HCT116 (cell line): ENCODE results near the gene KXD1. TPM values are rescaled to one million over a fixed set of nuclear protein-coding genes. Genes with fewer than 3 reads are reported as not detected.

Experiments used
- ATAC-seq: fragments of 200-7000 bp; cut with Tn5 transposase; 2 replicates; pipeline ENCODE4 v1.9.1; 2020; ENCODE audit warnings: mild to moderate bottlenecking, moderate library complexity
- BruUV-seq: library from RNA; stranded (reverse); fragments of 400-500 nt; replicated peaks from 2 replicates; lab custom pipeline; 2021; lab: Mats Ljungman, UMichigan
- CTCF ChIA-PET: fragments of 300-600 bp; sonication (Branson Sonifier 250); formaldehyde crosslinking; loops from one replicate; lab custom pipeline; 2021; ENCODE audit warnings: antibody characterized with exemption; lab: Charles Lee
- POLR2A ChIA-PET: fragments of 300-600, 350-600 bp; sonication (Branson Sonifier 250); formaldehyde crosslinking; loops from one replicate; lab custom pipeline; 2021; ENCODE audit warnings: antibody characterized with exemption; lab: Charles Lee
- RAD21 ChIA-PET, 2 experiments: fragments of 300-600 bp; sonication (Branson Sonifier 250); formaldehyde crosslinking; loops; one replicate each; lab custom pipeline; 2023; ENCODE audit warnings: low total read pairs in 2 of 2; ENCODE audit not compliant: uncharacterized antibody in 2 of 2, unreplicated experiment in 2 of 2, low non-redundant PET in 1 of 2; lab: Charles Lee
- DNase-seq: peaks from one replicate; pipeline ENCODE4 v3.0.0-alpha.2; 2010; ENCODE audit warnings: low read depth, low spot score
- H2AFZ ChIP-seq: fragments of 200-600 bp; shearing (Covaris generic), sonication (generic); 2 replicates; pipeline ENCODE4 v1.6.1; 2017; ENCODE audit warnings: low read depth, mixed run types, mixed read lengths, antibody characterized with exemption, low read length; ENCODE audit not compliant: poor library complexity, severe bottlenecking
- H3K27ac ChIP-seq: 2 replicates; pipeline ENCODE4 v1.5.1; 2012; ENCODE audit warnings: low read depth, low read length
- H3K27me3 ChIP-seq: fragments of 200-600 bp; sonication (generic); 2 replicates; pipeline ENCODE4 v1.6.1; 2016; ENCODE audit warnings: mixed run types, low read length, mixed read lengths; ENCODE audit not compliant: insufficient read depth
- H3K36me3 ChIP-seq, 2 experiments: fragments of 200-500 bp in 1 of 2; fragments of 200-600 bp in 1 of 2; sonication (Bioruptor generic) in 1 of 2; sonication (generic) in 1 of 2; 2 replicates each; pipeline versions ENCODE4 v1.5.1 to v1.6.1; 2014 to 2016; ENCODE audit warnings: low read length in 2 of 2, inconsistent platforms in 1 of 2, mixed read lengths in 1 of 2, mixed run types in 1 of 2; ENCODE audit not compliant: insufficient read depth in 2 of 2, control insufficient read depth in 1 of 2
- H3K4me1 ChIP-seq, 2 experiments: fragments of 200-600 bp in 1 of 2; sonication (generic) in 1 of 2; 2 replicates each; pipeline versions ENCODE4 v1.5.1 to v1.6.1; 2012 to 2017; ENCODE audit warnings: low read length in 2 of 2, inconsistent platforms in 1 of 2, mild to moderate bottlenecking in 1 of 2, mixed read lengths in 1 of 2, mixed run types in 1 of 2, moderate library complexity in 1 of 2; ENCODE audit not compliant: insufficient read depth in 2 of 2, control insufficient read depth in 1 of 2
- H3K4me2 ChIP-seq: fragments of 200-600 bp; sonication (generic); 2 replicates; pipeline ENCODE4 v1.6.1; 2017; ENCODE audit warnings: mixed run types, low read length, mixed read lengths
- H3K4me3 ChIP-seq, 2 experiments: fragments of 200-600 bp in 1 of 2; sonication (generic) in 1 of 2; replicated peaks in 1 of 2; 2 replicates each; pipeline ENCODE4 v1.5.1; 2011 to 2016; ENCODE audit warnings: low read length in 2 of 2, control low read depth in 1 of 2, low read depth in 1 of 2, mild to moderate bottlenecking in 1 of 2, mixed read lengths in 1 of 2, mixed run types in 1 of 2
- H3K79me2 ChIP-seq: fragments of 200-600 bp; sonication (generic); 2 replicates; pipeline ENCODE4 v1.6.1; 2017; ENCODE audit warnings: mild to moderate bottlenecking, mixed run types, low read length, moderate library complexity, mixed read lengths; ENCODE audit not compliant: insufficient read depth
- H3K9ac ChIP-seq: fragments of 200-600 bp; sonication (generic); 2 replicates; pipeline ENCODE4 v1.6.1; 2016; ENCODE audit warnings: low read length, mixed read lengths
- H3K9me2 ChIP-seq: fragments of 200-600 bp; sonication (generic), shearing (Covaris generic); 2 replicates; pipeline ENCODE4 v1.6.1; 2017; ENCODE audit warnings: mixed run types, mild to moderate bottlenecking, moderate library complexity; ENCODE audit not compliant: insufficient read depth
- H3K9me3 ChIP-seq, 2 experiments: fragments of 200-500 bp in 1 of 2; fragments of 200-600 bp in 1 of 2; sonication (Bioruptor generic) in 1 of 2; sonication (generic) in 1 of 2; 2 replicates each; pipeline ENCODE4 v1.6.1; 2014 to 2017; ENCODE audit warnings: low read length in 2 of 2, mixed read lengths in 2 of 2, inconsistent platforms in 1 of 2, low read depth in 1 of 2, mild to moderate bottlenecking in 1 of 2, mixed run types in 1 of 2, moderate library complexity in 1 of 2; ENCODE audit not compliant: control insufficient read depth in 1 of 2, insufficient read depth in 1 of 2
- H4K20me1 ChIP-seq: fragments of 200-600 bp; sonication (generic), shearing (Covaris generic); 2 replicates; pipeline ENCODE4 v1.6.1; 2017; ENCODE audit warnings: mixed run types, mild to moderate bottlenecking, moderate library complexity; ENCODE audit not compliant: insufficient read depth
- ATF3 ChIP-seq: IDR thresholded peaks from 2 replicates; pipeline ENCODE4 v1.6.1; 2012
- CBX3 ChIP-seq: IDR thresholded peaks from 2 replicates; pipeline ENCODE4 v1.6.1; 2012; ENCODE audit warnings: low read depth
- CEBPB ChIP-seq: IDR thresholded peaks from 2 replicates; pipeline ENCODE4 v1.6.1; 2012; ENCODE audit warnings: low read depth
- EZH2 ChIP-seq: fragments of 200-600 bp; sonication (generic); IDR thresholded peaks from 2 replicates; pipeline ENCODE4 v1.6.1; 2017; ENCODE audit warnings: antibody characterized with exemption, mixed run types
- EZH2phosphoT487 ChIP-seq: fragments of 200-600 bp; IDR thresholded peaks from 2 replicates; pipeline ENCODE4 v1.6.1; 2018; ENCODE audit warnings: antibody characterized with exemption, borderline replicate concordance
- FOSL1 ChIP-seq: IDR thresholded peaks from 2 replicates; pipeline ENCODE4 v1.6.1; 2012; ENCODE audit warnings: low read depth
- MAX ChIP-seq: IDR thresholded peaks from 2 replicates; pipeline ENCODE4 v1.6.1; 2012
- POLR2AphosphoS5 ChIP-seq: IDR thresholded peaks from 2 replicates; pipeline ENCODE4 v1.6.1; 2011; ENCODE audit warnings: mild to moderate bottlenecking, low read depth, low read length, moderate library complexity
- RAD21 ChIP-seq: IDR thresholded peaks from 2 replicates; pipeline ENCODE4 v1.6.1; 2012; ENCODE audit warnings: low read depth, mild to moderate bottlenecking
- REST ChIP-seq: IDR thresholded peaks from 2 replicates; pipeline ENCODE4 v1.6.1; 2012; ENCODE audit warnings: low read depth
- SP1 ChIP-seq: IDR thresholded peaks from 2 replicates; pipeline ENCODE4 v1.6.1; 2012; ENCODE audit warnings: low read depth
- SRF ChIP-seq: IDR thresholded peaks from 2 replicates; pipeline ENCODE4 v1.6.1; 2012; ENCODE audit warnings: low read depth
- TCF7L2 ChIP-seq: IDR thresholded peaks from 2 replicates; pipeline ENCODE4 v1.7.0; 2011; ENCODE audit warnings: borderline replicate concordance, inconsistent platforms; ENCODE audit not compliant: insufficient read depth, insufficient read length; ENCODE audit errors: extremely low read depth
- ZBTB33 ChIP-seq: IDR thresholded peaks from 2 replicates; pipeline ENCODE4 v1.6.1; 2011; ENCODE audit warnings: mild to moderate bottlenecking, low read length, moderate library complexity; ENCODE audit not compliant: insufficient replicate concordance; ENCODE audit errors: extremely low read depth
- ZFX ChIP-seq: fragments of 450-650 bp; IDR thresholded peaks from 2 replicates; pipeline ENCODE4 v1.6.1; 2017
- intact Hi-C: fragments of 100-400 bp; cut with micrococcal nuclease; formaldehyde crosslinking; loops from 2 replicates; pipeline ENCODE4 v1.10.0; 2022
- total RNA-seq: library from RNA; stranded (reverse); gene quantifications from one replicate; pipeline ENCODE4 v1.2.1, GENCODE V29; 2021; ENCODE audit not compliant: unreplicated experiment

Gene KXD1
- total RNA-seq, 1 experiment from 2014 or later: 139 TPM

GRCh38 chr19:18508585-18508984, 49.1 kb upstream of the KXD1 start:
- Histone ChIP-seq H3K9me3 (no peaks in the 10 kb centered on the region), H3K27me3 (no peaks in the 10 kb centered on the region), H3K4me2 (no peak overlapping the region), H3K9me2 (no peaks in the 10 kb centered on the region), H3K36me3 (no peaks in the 10 kb centered on the region), H3K4me3 (no peak overlapping the region), H3K4me1 (peaks cover 18 to 38% of the 10 kb centered on the region in 2 experiments; a peak in 3 of 4 replicates), H2AFZ (no peak overlapping the region), H3K9ac (no peak overlapping the region), H3K27ac (no peak overlapping the region), H3K79me2 (peaks cover 95% of the 10 kb centered on the region), H4K20me1 (peaks cover 7% of the 10 kb centered on the region; the same call in 1 of the 2 replicates)
- no peak for DNase-seq
- ChIA-PET RAD21 (no interaction called here), POLR2A (no interaction called here), CTCF (no interaction called here)
- intact Hi-C loops: no loop called here
- no peak for ATAC-seq
- TF ChIP-seq TCF7L2 (no peak), CBX3 (no peak), RAD21 (no peak), ZFX (no peak), EZH2 (no peak), ZBTB33 (no peak), POLR2AphosphoS5 (no peak), SRF (no peak), MAX (no peak), FOSL1 (no peak), REST (no peak), SP1 (no peak), CEBPB (no peak), EZH2phosphoT487 (no peak), ATF3 (no peak)
- no TSS peak for BruUV-seq
